ENCODE measurements around the gene AP2S1. TPM values are rescaled to one million over a fixed set of nuclear protein-coding genes. Genes with fewer than 3 reads are reported as not detected.

The AP2S1 gene
- polyA plus RNA-seq, 1 donor from 2014 or later, result 167 TPM

DNA sequence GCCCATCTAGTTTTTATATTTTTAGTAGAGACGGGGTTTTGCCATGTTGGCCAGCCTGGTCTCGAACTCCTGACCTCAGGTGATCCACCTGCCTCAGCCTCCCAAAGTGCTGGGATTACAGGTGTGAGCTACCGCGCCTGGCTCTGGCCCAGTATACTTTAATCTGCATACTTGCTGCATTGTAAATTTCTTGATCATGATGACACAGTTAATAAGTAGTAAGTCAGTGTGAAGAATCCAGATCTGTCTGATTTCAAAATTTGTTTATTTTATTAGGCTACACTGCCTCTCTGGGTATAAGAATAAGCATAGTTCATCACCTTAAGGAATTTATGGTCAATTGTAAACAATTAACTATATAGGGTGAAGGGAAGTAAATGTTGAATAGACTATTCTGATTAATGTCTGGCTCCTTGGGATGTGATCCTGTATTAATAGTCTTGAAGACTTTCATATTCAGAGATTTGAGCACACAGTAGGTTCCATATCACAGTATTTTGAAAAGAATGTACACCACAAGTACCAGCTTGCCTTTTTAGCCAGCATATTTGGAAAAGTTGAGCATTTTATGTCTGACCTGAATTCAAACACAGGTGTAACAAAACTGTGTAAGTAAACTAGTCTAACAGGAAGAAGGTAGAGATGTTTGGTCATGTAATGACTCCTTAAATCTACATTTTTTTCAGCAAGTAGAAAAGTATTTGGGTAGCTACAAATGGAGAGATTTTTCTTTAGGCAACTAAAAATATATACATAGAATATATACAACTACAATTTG lies 17.6 kb upstream of the AP2S1 start:
- peaks cover 91% of the 10 kb centered on the region for H3K79me2 ChIP-seq (replicated peaks; ENCODE audit: insufficient read depth, low read length)
- H2AFZ ChIP-seq (ENCODE audit: low read depth, low read length), result no peak overlapping the region
- no peaks in the 10 kb centered on the region for H3K9me2 ChIP-seq (ENCODE audit: insufficient read depth, low read length)
- no peak overlapping the region for H3K4me3 ChIP-seq (ENCODE audit: low read length)
- no peaks in the 10 kb centered on the region for H3K27me3 ChIP-seq (ENCODE audit: insufficient read depth, low read depth, low read length)
- H3K9ac ChIP-seq (ENCODE audit: low read length), result no peak overlapping the region
- H3F3A ChIP-seq (ENCODE audit: insufficient read depth, low read length, poor library complexity, severe bottlenecking), result no peaks in the 10 kb centered on the region
- TF ChIP-seq MXI1 (conservative IDR thresholded peaks at IDR 0.05; ENCODE audit: poor library complexity, severe bottlenecking), result no peak
- no peak for TF ChIP-seq RAD21 (conservative IDR thresholded peaks at IDR 0.05)
- TF ChIP-seq, protein P1, sequence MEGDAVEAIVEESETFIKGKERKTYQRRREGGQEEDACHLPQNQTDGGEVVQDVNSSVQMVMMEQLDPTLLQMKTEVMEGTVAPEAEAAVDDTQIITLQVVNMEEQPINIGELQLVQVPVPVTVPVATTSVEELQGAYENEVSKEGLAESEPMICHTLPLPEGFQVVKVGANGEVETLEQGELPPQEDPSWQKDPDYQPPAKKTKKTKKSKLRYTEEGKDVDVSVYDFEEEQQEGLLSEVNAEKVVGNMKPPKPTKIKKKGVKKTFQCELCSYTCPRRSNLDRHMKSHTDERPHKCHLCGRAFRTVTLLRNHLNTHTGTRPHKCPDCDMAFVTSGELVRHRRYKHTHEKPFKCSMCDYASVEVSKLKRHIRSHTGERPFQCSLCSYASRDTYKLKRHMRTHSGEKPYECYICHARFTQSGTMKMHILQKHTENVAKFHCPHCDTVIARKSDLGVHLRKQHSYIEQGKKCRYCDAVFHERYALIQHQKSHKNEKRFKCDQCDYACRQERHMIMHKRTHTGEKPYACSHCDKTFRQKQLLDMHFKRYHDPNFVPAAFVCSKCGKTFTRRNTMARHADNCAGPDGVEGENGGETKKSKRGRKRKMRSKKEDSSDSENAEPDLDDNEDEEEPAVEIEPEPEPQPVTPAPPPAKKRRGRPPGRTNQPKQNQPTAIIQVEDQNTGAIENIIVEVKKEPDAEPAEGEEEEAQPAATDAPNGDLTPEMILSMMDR (IDR thresholded peaks at IDR 0.05; ENCODE audit: poor library complexity, severe bottlenecking), result no peak
- TF ChIP-seq, protein P2, sequence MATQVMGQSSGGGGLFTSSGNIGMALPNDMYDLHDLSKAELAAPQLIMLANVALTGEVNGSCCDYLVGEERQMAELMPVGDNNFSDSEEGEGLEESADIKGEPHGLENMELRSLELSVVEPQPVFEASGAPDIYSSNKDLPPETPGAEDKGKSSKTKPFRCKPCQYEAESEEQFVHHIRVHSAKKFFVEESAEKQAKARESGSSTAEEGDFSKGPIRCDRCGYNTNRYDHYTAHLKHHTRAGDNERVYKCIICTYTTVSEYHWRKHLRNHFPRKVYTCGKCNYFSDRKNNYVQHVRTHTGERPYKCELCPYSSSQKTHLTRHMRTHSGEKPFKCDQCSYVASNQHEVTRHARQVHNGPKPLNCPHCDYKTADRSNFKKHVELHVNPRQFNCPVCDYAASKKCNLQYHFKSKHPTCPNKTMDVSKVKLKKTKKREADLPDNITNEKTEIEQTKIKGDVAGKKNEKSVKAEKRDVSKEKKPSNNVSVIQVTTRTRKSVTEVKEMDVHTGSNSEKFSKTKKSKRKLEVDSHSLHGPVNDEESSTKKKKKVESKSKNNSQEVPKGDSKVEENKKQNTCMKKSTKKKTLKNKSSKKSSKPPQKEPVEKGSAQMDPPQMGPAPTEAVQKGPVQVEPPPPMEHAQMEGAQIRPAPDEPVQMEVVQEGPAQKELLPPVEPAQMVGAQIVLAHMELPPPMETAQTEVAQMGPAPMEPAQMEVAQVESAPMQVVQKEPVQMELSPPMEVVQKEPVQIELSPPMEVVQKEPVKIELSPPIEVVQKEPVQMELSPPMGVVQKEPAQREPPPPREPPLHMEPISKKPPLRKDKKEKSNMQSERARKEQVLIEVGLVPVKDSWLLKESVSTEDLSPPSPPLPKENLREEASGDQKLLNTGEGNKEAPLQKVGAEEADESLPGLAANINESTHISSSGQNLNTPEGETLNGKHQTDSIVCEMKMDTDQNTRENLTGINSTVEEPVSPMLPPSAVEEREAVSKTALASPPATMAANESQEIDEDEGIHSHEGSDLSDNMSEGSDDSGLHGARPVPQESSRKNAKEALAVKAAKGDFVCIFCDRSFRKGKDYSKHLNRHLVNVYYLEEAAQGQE (IDR thresholded peaks at IDR 0.05; ENCODE audit: borderline replicate concordance), result no peak
- TF ChIP-seq EP300 (conservative IDR thresholded peaks at IDR 0.05; ENCODE audit: poor library complexity, severe bottlenecking), result no peak
- TF ChIP-seq SMC3 (conservative IDR thresholded peaks at IDR 0.05; ENCODE audit: poor library complexity), result no peak
- TF ChIP-seq EZH2 (IDR thresholded peaks at IDR 0.05; ENCODE audit: borderline replicate concordance, insufficient read depth, low read length, poor library complexity, severe bottlenecking), result no peak
- TF ChIP-seq TAF1 (IDR thresholded peaks at IDR 0.05; ENCODE audit: low read depth), result no peak
- H3K27ac ChIP-seq (ENCODE audit: low read length), result no peak overlapping the region
- H3K36me3 ChIP-seq (ENCODE audit: insufficient read depth, low read length), result no peaks in the 10 kb centered on the region
- H4K20me1 ChIP-seq (ENCODE audit: insufficient read depth), result peaks cover 46% of the 10 kb centered on the region
- no peaks in the 10 kb centered on the region for H3K9me3 ChIP-seq (ENCODE audit: low read length)
- H3K4me2 ChIP-seq (ENCODE audit: low read length), result no peak overlapping the region

DNA sequence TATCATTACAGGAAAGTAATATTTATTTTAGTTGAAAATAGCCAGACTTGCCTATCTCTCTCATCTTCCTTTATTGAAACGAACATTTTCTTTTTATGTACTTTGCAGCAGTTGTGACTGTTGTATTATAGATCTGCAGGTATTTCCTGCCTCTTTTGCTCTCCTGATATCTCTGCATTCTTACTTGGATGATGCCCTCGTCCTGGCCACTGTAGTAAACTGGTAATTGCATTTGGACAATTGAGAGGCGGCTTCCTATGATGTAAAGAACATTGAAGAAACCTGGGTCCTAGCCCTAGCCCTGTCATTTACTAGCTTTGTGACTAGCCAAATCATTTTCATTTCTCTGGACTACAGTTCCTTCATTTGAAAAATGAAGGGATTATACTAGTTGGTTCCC lies 16.5 kb upstream of the AP2S1 start:
- Histone ChIP-seq H3K4me3 (ENCODE audit: low read length) (no peak overlapping the region), H3K36me3 (ENCODE audit: insufficient read depth, low read length) (no peaks in the 10 kb centered on the region), H3F3A (ENCODE audit: insufficient read depth, low read length, poor library complexity, severe bottlenecking) (peaks cover 4% of the 10 kb centered on the region), H3K4me2 (ENCODE audit: low read length) (no peak overlapping the region), H4K20me1 (ENCODE audit: insufficient read depth) (peaks cover 56% of the 10 kb centered on the region), H3K27me3 (ENCODE audit: insufficient read depth, low read depth, low read length) (no peaks in the 10 kb centered on the region), H3K27ac (ENCODE audit: low read length) (no peak overlapping the region), H2AFZ (ENCODE audit: low read depth, low read length) (no peak overlapping the region), H3K9me2 (ENCODE audit: insufficient read depth, low read length) (no peaks in the 10 kb centered on the region), H3K9ac (ENCODE audit: low read length) (no peak overlapping the region), H3K9me3 (ENCODE audit: low read length) (no peaks in the 10 kb centered on the region), H3K79me2 (replicated peaks; ENCODE audit: insufficient read depth, low read length) (peaks cover 95% of the 10 kb centered on the region)
- TF ChIP-seq EZH2 (IDR thresholded peaks at IDR 0.05; ENCODE audit: borderline replicate concordance, insufficient read depth, low read length, poor library complexity, severe bottlenecking), result no peak
- no peak for TF ChIP-seq TAF1 (IDR thresholded peaks at IDR 0.05; ENCODE audit: low read depth)
- no peak for TF ChIP-seq RAD21 (conservative IDR thresholded peaks at IDR 0.05)
- TF ChIP-seq, protein P2 (IDR thresholded peaks at IDR 0.05; ENCODE audit: borderline replicate concordance), result no peak
